ENCODE data around the gene GLI3.

The GLI3 gene

DNA sequence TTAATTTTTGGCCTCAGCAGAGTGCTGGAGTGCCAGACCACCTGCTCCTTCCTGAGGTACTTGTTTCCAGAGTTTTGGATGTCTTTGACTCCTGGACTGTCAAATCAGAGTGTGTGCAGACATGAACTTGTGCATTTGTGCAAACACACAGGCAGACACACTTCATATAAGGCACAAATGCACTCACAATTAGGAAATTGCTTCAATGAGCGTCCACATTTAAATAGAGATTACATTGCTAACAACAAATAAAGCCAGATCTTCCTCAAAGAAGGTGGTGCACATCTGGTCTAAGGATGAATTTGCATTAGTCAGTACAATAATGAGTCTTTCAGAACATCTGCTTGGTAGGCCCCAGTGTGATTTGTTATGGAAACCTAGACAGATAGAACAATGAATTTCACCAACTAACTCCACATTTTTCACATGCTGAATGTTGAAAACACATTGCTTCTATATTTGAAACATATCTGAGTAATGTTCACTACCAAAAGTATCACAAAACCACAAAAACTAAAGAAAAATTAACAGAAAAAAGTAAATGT is 267.4 kb downstream of the GLI3 start:
- TF ChIP-seq, protein P1, sequence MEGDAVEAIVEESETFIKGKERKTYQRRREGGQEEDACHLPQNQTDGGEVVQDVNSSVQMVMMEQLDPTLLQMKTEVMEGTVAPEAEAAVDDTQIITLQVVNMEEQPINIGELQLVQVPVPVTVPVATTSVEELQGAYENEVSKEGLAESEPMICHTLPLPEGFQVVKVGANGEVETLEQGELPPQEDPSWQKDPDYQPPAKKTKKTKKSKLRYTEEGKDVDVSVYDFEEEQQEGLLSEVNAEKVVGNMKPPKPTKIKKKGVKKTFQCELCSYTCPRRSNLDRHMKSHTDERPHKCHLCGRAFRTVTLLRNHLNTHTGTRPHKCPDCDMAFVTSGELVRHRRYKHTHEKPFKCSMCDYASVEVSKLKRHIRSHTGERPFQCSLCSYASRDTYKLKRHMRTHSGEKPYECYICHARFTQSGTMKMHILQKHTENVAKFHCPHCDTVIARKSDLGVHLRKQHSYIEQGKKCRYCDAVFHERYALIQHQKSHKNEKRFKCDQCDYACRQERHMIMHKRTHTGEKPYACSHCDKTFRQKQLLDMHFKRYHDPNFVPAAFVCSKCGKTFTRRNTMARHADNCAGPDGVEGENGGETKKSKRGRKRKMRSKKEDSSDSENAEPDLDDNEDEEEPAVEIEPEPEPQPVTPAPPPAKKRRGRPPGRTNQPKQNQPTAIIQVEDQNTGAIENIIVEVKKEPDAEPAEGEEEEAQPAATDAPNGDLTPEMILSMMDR (IDR thresholded peaks at IDR 0.05): no peak
- H3K4me1 ChIP-seq (ENCODE audit: control insufficient read depth in 1 of 2, insufficient read depth in 1 of 2, low read depth in 1 of 2, low read length in 1 of 2): no peaks in the 10 kb centered on the region
- H3K27ac ChIP-seq: no peak overlapping the region
- peaks cover 9% of the 10 kb centered on the region for H3K27me3 ChIP-seq
- H3K36me3 ChIP-seq: no peaks in the 10 kb centered on the region
- H3K4me3 ChIP-seq (ENCODE audit: low read depth in 1 of 2, low read length in 1 of 2): no peak overlapping the region
- H3K9me3 ChIP-seq: no peaks in the 10 kb centered on the region

GRCh38 chr7:41967156-41967555 is 269.9 kb downstream of the GLI3 start:
- H3K4me3 ChIP-seq (ENCODE audit: low read depth in 1 of 2, low read length in 1 of 2): no peak overlapping the region
- no peak overlapping the region for H3K27ac ChIP-seq
- no peaks in the 10 kb centered on the region for H3K36me3 ChIP-seq
- H3K27me3 ChIP-seq: no peaks in the 10 kb centered on the region
- no peaks in the 10 kb centered on the region for H3K4me1 ChIP-seq (ENCODE audit: control insufficient read depth in 1 of 2, insufficient read depth in 1 of 2, low read depth in 1 of 2, low read length in 1 of 2)
- TF ChIP-seq, protein P1 (IDR thresholded peaks at IDR 0.05): no peak
- no peaks in the 10 kb centered on the region for H3K9me3 ChIP-seq

- no peaks in the 10 kb centered on the region for H3K9me3 ChIP-seq
- TF ChIP-seq, protein P1 (IDR thresholded peaks at IDR 0.05): no peak
- no peaks in the 10 kb centered on the region for H3K4me1 ChIP-seq (ENCODE audit: control insufficient read depth in 1 of 2, insufficient read depth in 1 of 2, low read depth in 1 of 2, low read length in 1 of 2)
- no peaks in the 10 kb centered on the region for H3K36me3 ChIP-seq
- no peak overlapping the region for H3K27ac ChIP-seq
- H3K27me3 ChIP-seq: no peaks in the 10 kb centered on the region
- H3K4me3 ChIP-seq (ENCODE audit: low read depth in 1 of 2, low read length in 1 of 2): no peak overlapping the region
These were observed 271.0 kb downstream of the GLI3 start for GRCh38 chr7:41965951-41966505.

DNA sequence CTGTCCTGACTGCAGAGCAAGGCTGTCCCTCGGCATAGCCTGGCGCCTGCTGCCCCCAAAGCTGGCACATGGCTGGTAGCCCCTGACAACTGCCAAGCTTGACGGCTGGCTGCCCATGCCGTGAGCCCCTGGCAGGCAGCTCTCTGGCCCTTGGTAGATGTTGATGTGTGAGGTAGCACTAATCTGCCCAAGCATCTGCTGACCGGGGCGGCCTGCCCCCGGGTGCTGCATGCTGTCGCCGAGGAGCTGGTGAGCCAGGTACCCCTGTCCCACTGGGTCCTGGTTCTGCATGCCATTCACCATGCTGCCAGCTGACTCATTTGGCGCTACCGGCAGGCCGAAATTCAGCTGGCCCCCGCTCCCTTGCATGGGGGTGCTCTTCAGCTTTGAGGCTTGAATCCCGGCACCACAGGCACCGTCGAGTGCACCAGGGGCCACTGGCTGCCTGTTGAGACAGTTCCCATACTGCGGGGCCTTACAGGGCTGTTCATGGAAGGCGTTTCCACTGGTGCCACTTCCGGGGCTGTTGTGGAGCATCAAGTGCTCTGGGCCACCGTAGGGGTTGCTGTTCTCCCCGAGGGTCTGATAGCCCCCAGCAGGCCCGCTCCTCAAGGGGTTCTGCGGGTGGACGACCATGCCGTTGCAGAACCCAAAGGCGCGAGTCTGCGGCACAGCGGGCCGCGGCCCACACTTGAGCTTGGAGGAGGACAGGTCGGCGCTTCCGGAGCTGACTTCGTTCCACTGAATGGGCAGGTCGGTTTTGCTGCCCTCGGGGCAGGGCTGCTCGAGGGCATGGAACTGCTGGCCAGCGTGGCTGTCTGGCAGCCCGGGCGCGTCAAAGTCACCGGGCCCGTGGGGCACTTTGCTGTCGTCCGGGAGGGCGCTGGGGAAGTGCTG is 271.9 kb downstream of the GLI3 start:
- TF ChIP-seq, protein P1 (IDR thresholded peaks at IDR 0.05): no peak
- H3K27ac ChIP-seq: no peak overlapping the region
- no peaks in the 10 kb centered on the region for H3K4me1 ChIP-seq (ENCODE audit: control insufficient read depth in 1 of 2, insufficient read depth in 1 of 2, low read depth in 1 of 2, low read length in 1 of 2)
- no peak overlapping the region for H3K4me3 ChIP-seq (ENCODE audit: low read depth in 1 of 2, low read length in 1 of 2)
- H3K9me3 ChIP-seq: no peaks in the 10 kb centered on the region
- H3K27me3 ChIP-seq: no peaks in the 10 kb centered on the region
- H3K36me3 ChIP-seq: no peaks in the 10 kb centered on the region

- Histone ChIP-seq H3K9me3 (no peaks in the 10 kb centered on the region), H3K4me1 (ENCODE audit: control insufficient read depth in 1 of 2, insufficient read depth in 1 of 2, low read depth in 1 of 2, low read length in 1 of 2) (no peaks in the 10 kb centered on the region), H3K27me3 (no peaks in the 10 kb centered on the region), H3K36me3 (no peaks in the 10 kb centered on the region), H3K27ac (no peak overlapping the region), H3K4me3 (ENCODE audit: low read depth in 1 of 2, low read length in 1 of 2) (no peak overlapping the region)
- TF ChIP-seq, protein P1 (IDR thresholded peaks at IDR 0.05): no peak
These were observed 272.7 kb downstream of the GLI3 start for GRCh38 chr7:41964183-41964753.

Data from neutrophil (primary cell).